Posterior vena cava (tissue), 2 donors: Measurements from ENCODE around the gene CST8. TPM values are rescaled to one million over a fixed set of nuclear protein-coding genes. Genes with fewer than 3 reads are reported as not detected.
A peak's percentile ranks its signal among the peaks of the same experiment; 100 is the strongest.
"Not testable (repeated sequence)": the region's sequence is repeated elsewhere in the genome, so short reads cannot be mapped to it uniquely, and the experiment has no call there.

Source experiments
- DNase-seq: peaks from one replicate; pipeline ENCODE4 v3.0.0-alpha.2; 2020; ENCODE audit warnings: low spot score
- intact Hi-C, 2 donors: fragments of 100-400 bp; cut with DNase I; formaldehyde crosslinking; loops; one replicate each; pipeline versions ENCODE4 v1.14.1 to v1.14.2; 2022 to 2023
- total RNA-seq, 2 donors: library from RNA; stranded (reverse); fragmentation: NEBNext Ultra II Directional; extraction: Animal tissue kit (Norgen Biotek cat#: 25700); gene quantifications; one replicate each; pipeline ENCODE4 v1.2.1, GENCODE V29; 2021
- donor health status: DM: yes; HTN: yes; CAD: no.
- donor health status: DM: yes; HTN: yes; CAD: no.

Gene CST8
- total RNA-seq, 2 donors from 2014 or later = not detected

- DNase-seq, intact Hi-C loops: not testable (repeated sequence)
These were observed 24.0 kb upstream of the CST8 start for GRCh38 chr20:23466961-23467360.

- DNase-seq, intact Hi-C loops: not testable (repeated sequence)
These were observed 18.6 kb upstream of the CST8 start for GRCh38 chr20:23472306-23472705.

GRCh38 chr20:23473293-23473692 is 17.6 kb upstream of the CST8 start:
- intact Hi-C loops, DNase-seq: not testable (repeated sequence)

GRCh38 chr20:23475395-23475794 is 15.5 kb upstream of the CST8 start:
- intact Hi-C loops = no loop called here
- no peak for DNase-seq

GRCh38 chr20:23476015-23476754 is 14.7 kb upstream of the CST8 start:
- intact Hi-C loops = no loop called here
- DNase-seq = no peak

- intact Hi-C loops = no loop called here
- no peak for DNase-seq
These were observed 13.7 kb upstream of the CST8 start for GRCh38 chr20:23477223-23477622.

- no peak for DNase-seq
- intact Hi-C loops = no loop called here
These were observed 11.9 kb upstream of the CST8 start for GRCh38 chr20:23479043-23479442.

- intact Hi-C loops = no loop called here
- DNase-seq = no peak
These were observed 8.8 kb upstream of the CST8 start for GRCh38 chr20:23482138-23482537.

- DNase-seq = no peak
- intact Hi-C loops = no loop called here
These were observed 6.8 kb upstream of the CST8 start for GRCh38 chr20:23484081-23484480.

- DNase-seq = no peak
- intact Hi-C loops = no loop called here
These were observed 2.4 kb upstream of the CST8 start for GRCh38 chr20:23488470-23488869.

- DNase-seq = no peak
- intact Hi-C loops = no loop called here
These were observed 1.9 kb upstream of the CST8 start for GRCh38 chr20:23488996-23489395.

GRCh38 chr20:23492292-23492691 is 1.4 kb downstream of the CST8 start:
- intact Hi-C loops = no loop called here
- no peak for DNase-seq

- intact Hi-C loops = no loop called here
- DNase-seq = peak; percentile 30
These were observed 2.4 kb downstream of the CST8 start for GRCh38 chr20:23493172-23493772.

GRCh38 chr20:23497536-23497935 is 6.6 kb downstream of the CST8 start:
- no peak for DNase-seq
- intact Hi-C loops = no loop called here

- intact Hi-C loops = no loop called here
- DNase-seq = no peak
These were observed 11.0 kb downstream of the CST8 start for GRCh38 chr20:23501926-23502325.

GRCh38 chr20:23503649-23504048 is 12.7 kb downstream of the CST8 start:
- intact Hi-C loops = no loop called here
- DNase-seq = no peak

- intact Hi-C loops = no loop called here
- no peak for DNase-seq
These were observed 16.4 kb downstream of the CST8 start for GRCh38 chr20:23507346-23507745.

GRCh38 chr20:23508449-23509229 is 17.7 kb downstream of the CST8 start:
- DNase-seq = no peak
- intact Hi-C loops = no loop called here

GRCh38 chr20:23509247-23509913 is 18.5 kb downstream of the CST8 start:
- no peak for DNase-seq
- intact Hi-C loops = no loop called here

- intact Hi-C loops = no loop called here
- DNase-seq = no peak
These were observed 19.2 kb downstream of the CST8 start for GRCh38 chr20:23510000-23510590.
